ENCODE measurements around the gene SHF. TPM values are rescaled to one million over a fixed set of nuclear protein-coding genes. Genes with fewer than 3 reads are reported as not detected.

SHF gene
- total RNA-seq, 1 experiment from 2014 or later = 56.4 TPM

DNA sequence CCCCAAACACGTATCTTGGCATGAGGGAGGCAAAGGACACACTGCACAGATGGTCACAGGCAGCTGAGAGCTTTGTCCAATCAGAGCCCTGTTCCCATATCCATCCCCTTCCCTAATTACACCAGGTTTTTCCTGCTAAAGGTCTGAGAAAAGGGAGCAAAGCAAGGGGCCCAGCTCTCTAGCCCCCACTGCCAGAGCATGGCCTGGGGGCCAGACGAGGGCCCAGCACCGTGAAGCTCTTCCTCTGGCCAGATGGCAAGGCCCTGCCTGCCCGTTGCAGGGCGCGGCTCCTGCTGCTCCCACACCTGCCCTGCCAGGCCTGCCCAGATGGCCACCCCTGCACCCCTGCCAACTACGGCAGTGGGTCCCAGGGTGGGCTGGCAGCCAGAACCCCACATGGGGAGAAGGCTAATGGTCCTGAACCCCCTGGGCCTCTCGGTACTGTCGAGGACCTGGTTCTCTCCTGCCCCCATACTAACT lies 3.2 kb downstream of the SHF start:
- Histone ChIP-seq H3K27me3 (ENCODE audit: control insufficient read depth, insufficient read depth, low read length) (peaks cover 11% of the 10 kb centered on the region), H3K4me3 (ENCODE audit: insufficient read depth, low read depth, low read length) (no peak overlapping the region), H3K36me3 (replicated peaks; ENCODE audit: control insufficient read depth, insufficient read depth, low read length) (no peaks in the 10 kb centered on the region; the same call in 1 of the 2 replicates)
- DNase-seq = peak; percentile 19

DNA sequence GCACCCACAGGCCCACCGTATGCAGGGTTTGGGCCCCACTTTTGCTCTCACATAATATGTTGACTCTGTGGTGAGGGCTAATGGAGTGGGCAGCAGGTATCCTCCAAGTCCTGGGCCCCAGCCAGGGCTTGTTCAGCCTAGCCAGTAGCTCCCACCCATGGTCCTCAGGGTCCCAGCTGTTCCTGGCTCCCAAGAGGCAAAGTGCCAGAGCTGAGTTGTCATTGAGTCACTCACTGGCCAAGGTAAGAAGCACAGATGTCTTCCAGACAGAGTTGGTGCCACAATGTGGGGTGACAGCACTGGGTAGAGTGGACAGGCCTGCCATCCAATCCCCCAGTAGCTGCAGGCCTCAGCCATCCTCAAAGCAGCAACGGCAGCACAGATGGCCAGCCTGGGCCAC lies 4.3 kb downstream of the SHF start:
- peaks cover 6% of the 10 kb centered on the region for H3K27me3 ChIP-seq (ENCODE audit: control insufficient read depth, insufficient read depth, low read length)
- no peaks in the 10 kb centered on the region; the same call in 1 of the 2 replicates for H3K36me3 ChIP-seq (replicated peaks; ENCODE audit: control insufficient read depth, insufficient read depth, low read length)
- no peak overlapping the region for H3K4me3 ChIP-seq (ENCODE audit: insufficient read depth, low read depth, low read length)
- peak; percentile 13 for DNase-seq

DNA sequence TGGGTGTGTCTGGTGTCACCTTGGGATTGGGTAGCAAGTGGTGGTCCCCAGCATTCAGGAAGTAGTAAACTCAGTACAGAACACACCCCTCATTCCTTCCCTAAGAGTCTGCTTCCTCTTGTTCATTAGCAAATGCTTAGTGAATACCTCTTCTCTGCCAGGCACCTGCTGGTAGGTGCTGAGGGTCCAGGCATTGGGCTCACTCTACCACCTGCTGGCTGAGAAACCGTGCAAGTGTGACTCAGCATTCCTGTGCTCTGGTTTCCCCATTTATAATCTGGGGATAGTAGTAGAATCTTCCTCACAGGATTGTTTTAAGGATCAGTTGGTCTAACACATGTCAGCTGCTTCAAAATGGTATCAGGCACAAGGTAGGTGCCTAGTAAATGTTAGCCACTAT lies 4.8 kb downstream of the SHF start:
- Histone ChIP-seq H3K4me3 (ENCODE audit: insufficient read depth, low read depth, low read length) (no peak overlapping the region), H3K36me3 (replicated peaks; ENCODE audit: control insufficient read depth, insufficient read depth, low read length) (peaks cover 2% of the 10 kb centered on the region), H3K27me3 (ENCODE audit: control insufficient read depth, insufficient read depth, low read length) (peaks cover under 1% of the 10 kb centered on the region)
- DNase-seq = peak; percentile 63

DNA sequence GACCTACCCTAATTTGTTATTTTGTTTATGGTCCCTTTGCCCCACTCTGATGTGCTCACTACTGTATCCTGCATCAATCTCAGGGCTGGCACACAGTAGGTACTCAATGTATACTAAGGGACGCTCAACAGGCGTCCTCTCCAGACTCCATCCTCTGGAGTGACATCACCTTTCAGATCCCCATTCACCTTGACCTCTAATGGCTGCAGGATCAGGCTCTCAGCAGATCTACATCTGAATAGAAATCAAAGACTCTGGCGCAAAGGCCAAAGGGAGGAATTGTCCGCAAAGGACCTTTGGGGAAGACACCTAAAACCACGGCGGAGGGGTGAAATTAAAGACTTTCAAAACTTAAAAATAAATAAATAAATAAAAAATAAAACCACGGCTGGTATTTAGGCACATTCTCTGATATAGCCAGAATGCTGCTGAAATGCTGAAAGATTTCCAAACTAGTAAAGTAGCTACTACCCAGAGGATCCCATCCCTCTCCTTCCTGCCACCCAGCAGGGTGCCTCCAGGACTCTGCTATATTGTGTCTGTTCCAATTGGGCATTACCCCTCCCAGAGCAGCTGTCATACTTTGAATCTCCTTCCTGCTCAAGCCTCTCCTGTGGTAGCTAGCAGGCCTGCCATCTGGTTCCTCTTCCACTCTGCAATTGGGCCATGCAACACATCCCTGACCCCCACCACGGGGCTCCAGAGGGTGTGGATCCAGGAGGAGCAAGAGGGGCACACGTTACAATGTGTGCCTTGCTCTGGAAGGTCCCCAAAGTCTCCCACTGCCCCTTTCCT lies 6.1 kb downstream of the SHF start:
- H3K4me3 ChIP-seq (ENCODE audit: insufficient read depth, low read depth, low read length) = no peak overlapping the region
- peaks cover 2% of the 10 kb centered on the region for H3K36me3 ChIP-seq (replicated peaks; ENCODE audit: control insufficient read depth, insufficient read depth, low read length)
- H3K27me3 ChIP-seq (ENCODE audit: control insufficient read depth, insufficient read depth, low read length) = no peaks in the 10 kb centered on the region
- DNase-seq = peak; percentile 68

DNA sequence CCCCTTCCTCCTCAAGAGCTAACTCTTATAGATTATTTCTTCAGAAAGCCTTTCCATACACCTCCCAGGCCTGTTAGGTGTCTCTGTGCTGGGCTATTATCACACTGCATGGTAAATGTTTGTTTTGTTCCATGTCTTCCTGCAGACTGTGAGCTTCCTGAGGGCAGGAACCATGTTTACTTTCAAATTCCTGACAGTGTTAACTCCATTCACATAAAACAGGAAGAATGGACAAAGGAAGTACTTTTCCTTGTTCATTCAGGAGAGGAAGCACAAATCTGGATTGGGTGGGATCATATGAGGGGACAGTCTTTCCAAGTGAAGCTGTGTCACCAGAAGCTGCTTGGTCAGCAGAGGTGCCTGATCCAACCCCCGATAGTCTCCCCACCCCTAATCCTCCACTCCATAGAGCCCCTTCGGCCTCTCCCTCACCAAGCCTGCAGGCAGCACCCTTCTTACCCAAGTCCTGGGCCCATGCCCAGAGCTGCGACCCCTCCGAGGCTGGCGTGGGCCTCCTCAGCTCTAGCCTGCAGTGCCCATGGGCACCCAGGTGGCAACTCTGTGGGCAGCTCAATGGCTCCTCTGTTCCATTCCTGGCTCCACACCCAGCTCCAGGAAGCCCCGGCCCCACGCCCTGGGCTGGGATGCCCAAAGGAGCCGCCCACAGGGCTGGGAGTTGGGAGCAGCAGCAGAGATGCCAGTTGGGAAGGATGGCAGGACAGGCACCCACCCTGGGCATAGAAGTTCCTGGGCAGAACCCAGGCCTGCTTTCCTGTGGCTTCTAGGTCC lies 6.9 kb downstream of the SHF start:
- H3K4me3 ChIP-seq (ENCODE audit: insufficient read depth, low read depth, low read length) = no peak overlapping the region
- no peaks in the 10 kb centered on the region for H3K27me3 ChIP-seq (ENCODE audit: control insufficient read depth, insufficient read depth, low read length)
- DNase-seq = peak; percentile 32

DNA sequence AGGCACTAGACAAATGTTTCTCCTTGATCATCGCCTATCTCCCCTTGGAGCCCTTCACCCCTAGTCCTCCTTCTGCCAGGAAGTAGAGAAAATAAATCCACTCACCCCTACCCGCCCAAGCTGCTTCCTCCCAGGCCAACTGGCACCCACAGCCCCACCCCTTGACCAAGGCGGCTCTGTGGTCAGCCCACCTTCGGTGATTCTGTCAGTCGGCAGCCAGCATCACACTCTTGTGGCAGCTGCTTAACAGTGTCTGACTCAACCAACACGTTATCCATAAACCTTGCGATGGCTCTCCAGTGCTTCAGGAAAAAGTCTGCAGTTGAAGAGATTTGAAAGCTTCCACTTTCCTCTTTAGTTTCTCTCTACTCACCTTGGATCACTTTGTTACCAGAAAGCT lies 7.6 kb downstream of the SHF start:
- peaks cover 2% of the 10 kb centered on the region for H3K36me3 ChIP-seq (replicated peaks; ENCODE audit: control insufficient read depth, insufficient read depth, low read length)
- no peaks in the 10 kb centered on the region for H3K27me3 ChIP-seq (ENCODE audit: control insufficient read depth, insufficient read depth, low read length)
- peak; percentile 27 for DNase-seq
- no peak overlapping the region for H3K4me3 ChIP-seq (ENCODE audit: insufficient read depth, low read depth, low read length)

More for the DNA sequence above, 6.9 kb downstream of the SHF start:
- H3K36me3 ChIP-seq (replicated peaks; ENCODE audit: control insufficient read depth, insufficient read depth, low read length) = peaks cover 2% of the 10 kb centered on the region

DNA sequence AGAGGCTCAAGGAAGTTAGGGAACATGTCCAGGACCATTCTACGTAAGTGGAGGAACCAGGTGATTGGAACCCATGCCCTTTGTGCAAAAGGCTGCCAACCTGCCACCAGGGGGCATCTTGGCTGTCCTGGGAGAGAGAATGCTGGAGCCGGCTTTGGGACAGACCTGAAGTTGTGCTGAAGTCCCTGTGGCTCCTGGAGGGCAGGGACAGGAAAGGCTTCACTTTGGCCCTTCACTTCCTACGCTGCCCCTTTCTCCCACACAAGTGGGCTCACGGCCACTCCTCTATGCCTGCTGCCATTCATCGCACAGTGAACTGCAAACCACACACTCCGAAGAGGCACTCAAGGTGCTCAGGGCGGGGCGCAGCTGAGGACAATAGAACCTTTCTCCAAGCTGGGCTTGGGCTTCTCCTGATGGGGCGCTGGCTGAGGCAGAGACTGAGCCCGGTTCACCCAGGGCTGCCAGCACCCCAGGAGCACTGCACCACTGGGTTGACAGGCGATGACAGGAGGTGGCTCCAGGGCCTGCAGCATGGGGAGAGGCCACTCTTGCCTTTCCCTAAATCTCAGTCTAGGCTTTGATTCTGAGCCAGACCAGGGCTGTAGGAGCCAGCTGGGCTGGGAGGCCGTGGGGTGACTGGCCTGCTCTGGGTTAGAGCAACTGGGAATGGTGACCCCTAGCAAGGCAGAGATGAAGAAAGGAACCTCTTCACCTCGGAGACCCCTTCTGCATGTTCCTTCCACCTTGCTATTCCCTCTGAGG lies 8.4 kb downstream of the SHF start:
- DNase-seq = peak; percentile 90
- peaks cover 2% of the 10 kb centered on the region for H3K36me3 ChIP-seq (replicated peaks; ENCODE audit: control insufficient read depth, insufficient read depth, low read length)
- H3K27me3 ChIP-seq (ENCODE audit: control insufficient read depth, insufficient read depth, low read length) = no peaks in the 10 kb centered on the region
- H3K4me3 ChIP-seq (ENCODE audit: insufficient read depth, low read depth, low read length) = no peak overlapping the region

DNA sequence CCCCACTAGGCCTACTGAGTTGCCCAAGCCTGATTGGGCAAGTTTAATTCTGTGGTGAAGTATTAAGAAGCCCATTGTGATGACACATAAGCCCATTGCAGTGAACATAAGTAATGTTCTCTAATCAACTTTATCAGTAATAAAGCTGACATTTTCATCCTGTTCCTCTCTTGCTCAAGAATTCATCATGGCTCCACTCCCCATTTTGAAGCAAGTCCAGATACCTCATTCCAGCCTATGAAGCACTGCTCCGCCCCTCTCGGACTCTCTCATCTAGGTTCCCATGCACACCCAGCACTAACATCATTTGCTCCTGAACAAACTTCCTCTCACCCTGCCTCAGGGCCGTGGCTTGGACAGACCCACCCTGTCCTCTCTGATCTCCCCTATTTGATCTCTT lies 10.5 kb downstream of the SHF start:
- DNase-seq = peak; percentile 5
- H3K4me3 ChIP-seq (ENCODE audit: insufficient read depth, low read depth, low read length) = no peak overlapping the region
- no peaks in the 10 kb centered on the region for H3K27me3 ChIP-seq (ENCODE audit: control insufficient read depth, insufficient read depth, low read length)
- peaks cover 2% of the 10 kb centered on the region for H3K36me3 ChIP-seq (replicated peaks; ENCODE audit: control insufficient read depth, insufficient read depth, low read length)

DNA sequence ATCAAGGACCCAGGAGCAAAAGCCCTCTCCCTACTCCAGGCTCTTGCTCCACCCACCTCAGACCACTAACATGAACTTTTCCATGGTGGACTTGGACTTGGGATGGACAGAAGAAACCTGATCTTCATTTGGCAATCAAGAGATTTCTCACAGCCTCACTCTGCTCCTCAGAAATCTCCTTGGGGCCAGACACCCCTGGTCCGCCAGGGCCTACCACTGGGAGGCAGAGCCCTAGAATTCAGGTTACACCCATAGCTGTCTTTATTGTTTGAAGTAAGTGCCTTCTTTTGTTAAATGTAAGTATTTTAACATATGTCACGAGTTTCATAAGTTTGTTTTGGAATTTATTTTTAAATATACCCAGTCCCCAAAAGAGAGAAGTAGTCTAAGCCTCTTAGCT lies 13.2 kb downstream of the SHF start:
- DNase-seq = peak; percentile 31
- Histone ChIP-seq H3K4me3 (ENCODE audit: insufficient read depth, low read depth, low read length) (no peak overlapping the region), H3K27me3 (ENCODE audit: control insufficient read depth, insufficient read depth, low read length) (no peaks in the 10 kb centered on the region), H3K36me3 (replicated peaks; ENCODE audit: control insufficient read depth, insufficient read depth, low read length) (peaks cover 2% of the 10 kb centered on the region)

DNA sequence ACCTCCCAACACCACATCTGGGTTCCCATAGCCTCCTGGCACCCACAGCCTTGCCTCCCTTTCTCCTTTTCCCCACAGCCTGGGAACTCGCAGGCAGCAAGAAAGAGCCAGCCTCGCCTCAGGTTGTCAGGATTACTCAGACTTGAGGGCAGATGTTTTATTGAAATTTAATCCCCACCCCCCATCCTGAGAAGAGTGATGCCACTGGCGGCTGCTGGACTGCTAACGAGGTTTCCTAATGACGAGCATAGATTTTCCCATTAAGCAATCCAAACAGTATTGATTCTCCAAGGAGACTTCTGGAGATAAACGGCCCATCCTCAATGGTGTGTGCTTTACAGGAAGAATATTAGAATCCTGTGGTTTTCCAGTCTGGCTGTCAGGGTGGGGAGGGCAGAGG lies 13.7 kb downstream of the SHF start:
- Histone ChIP-seq H3K36me3 (replicated peaks; ENCODE audit: control insufficient read depth, insufficient read depth, low read length) (peaks cover 2% of the 10 kb centered on the region), H3K4me3 (ENCODE audit: insufficient read depth, low read depth, low read length) (no peak overlapping the region), H3K27me3 (ENCODE audit: control insufficient read depth, insufficient read depth, low read length) (no peaks in the 10 kb centered on the region)
- DNase-seq = peak; percentile 17

DNA sequence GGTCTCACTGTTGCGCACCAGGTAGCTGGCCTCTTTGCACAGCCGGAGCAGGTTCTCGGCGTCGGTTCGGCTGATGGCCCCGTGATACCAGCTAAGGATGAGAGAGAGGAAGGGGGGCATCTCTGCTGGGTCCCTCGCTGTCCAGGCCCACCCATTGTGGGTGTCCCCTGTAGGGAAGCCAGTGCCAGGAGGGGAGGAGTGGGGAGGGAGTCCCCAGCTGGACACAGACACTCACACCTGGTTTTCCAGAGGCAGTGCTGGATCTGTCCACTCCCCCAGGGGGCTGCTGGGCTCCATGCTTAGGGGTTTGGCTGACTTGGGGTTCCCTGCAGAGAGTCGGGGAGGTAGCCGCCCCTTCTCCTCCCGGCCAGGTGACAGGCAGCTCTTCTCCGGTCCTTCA lies 15.9 kb downstream of the SHF start:
- Histone ChIP-seq H3K4me3 (ENCODE audit: insufficient read depth, low read depth, low read length) (no peak overlapping the region), H3K36me3 (replicated peaks; ENCODE audit: control insufficient read depth, insufficient read depth, low read length) (no peaks in the 10 kb centered on the region; the same call in none of the 2 replicates)
- DNase-seq = no peak

DNA sequence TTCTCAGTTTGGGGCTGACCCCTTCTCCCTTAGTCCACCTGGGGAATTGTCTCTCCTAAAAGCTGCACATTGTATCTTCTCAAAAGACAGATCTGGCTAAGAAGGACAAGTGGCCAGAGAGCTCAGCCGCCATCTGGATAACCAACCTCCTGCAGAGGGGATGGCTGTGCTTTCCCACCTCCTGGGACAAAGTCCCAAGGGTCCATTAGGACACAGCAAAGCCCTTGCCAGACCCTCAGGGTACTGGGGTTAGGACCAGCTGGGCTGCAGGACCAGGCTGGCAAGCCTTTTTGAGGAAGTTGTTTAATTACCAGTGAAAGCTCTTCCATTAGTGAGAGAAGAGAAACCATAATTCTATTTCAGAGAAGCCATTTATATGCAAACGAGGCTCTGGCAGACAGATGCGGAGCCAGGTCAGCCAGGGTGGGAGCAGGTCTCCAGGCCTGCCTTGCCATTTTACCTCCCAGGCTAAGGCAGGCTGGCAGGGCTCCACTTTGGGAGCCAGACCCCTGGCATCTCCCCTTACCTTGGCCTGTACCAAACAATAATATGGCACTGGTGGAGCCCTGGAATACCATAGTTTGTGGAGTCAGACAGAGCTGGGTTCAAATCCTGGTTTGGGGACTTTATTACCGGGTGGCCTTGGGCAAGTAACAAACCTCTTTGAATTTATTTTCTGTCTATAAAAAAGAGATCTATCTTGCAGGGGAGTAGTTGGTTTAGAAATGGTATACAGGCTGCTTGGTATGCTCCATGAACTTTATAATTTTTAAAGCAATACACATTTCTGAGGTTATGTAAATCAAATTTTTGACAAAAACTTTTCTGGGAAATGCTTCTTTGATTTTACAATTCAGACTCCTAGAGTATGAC lies 17.9 kb downstream of the SHF start:
- no peak overlapping the region for H3K4me3 ChIP-seq (ENCODE audit: insufficient read depth, low read depth, low read length)
- no peaks in the 10 kb centered on the region; the same call in none of the 2 replicates for H3K36me3 ChIP-seq (replicated peaks; ENCODE audit: control insufficient read depth, insufficient read depth, low read length)
- peak; percentile 77 for DNase-seq

More for the DNA sequence above, 15.9 kb downstream of the SHF start:
- no peaks in the 10 kb centered on the region for H3K27me3 ChIP-seq (ENCODE audit: control insufficient read depth, insufficient read depth, low read length)

DNA sequence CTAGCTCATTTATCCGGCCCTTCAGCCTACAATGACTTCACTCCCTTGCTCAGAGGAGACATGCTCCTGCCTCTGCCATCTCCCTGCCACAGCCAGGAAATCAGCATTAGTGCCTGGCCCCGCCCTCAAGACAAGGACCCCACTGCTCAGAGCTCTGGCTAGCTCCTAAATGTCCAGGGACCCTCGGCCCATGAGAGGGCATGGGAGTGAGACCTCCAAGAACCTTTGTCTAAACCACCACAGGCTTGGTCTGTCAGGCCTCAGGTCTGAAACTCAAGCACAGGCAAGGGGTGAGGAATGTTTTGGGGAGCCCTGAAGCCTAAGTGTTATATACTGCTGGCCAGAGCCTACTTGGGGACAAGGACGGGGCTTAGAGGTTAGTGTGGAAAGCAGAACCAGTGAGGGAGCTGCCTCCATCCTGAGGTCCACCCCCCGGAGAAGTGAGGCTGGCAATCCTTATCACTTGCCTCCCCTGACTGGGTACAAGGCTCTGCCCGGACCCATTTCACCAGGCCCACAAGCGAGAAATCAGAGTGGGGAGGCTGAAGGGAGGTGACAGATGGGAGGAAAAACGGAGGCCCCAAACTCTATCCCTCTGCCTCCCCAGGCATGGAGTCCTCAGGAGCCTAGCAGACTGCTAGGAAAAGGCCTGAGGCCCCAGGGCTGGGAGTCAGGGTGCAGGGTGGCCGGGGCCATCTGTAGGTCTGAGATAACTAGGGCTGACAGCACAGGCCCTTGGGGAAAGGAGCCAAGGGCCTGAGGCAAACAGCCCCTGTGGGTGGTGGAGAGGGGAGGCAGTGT lies 18.8 kb downstream of the SHF start:
- Histone ChIP-seq H3K4me3 (ENCODE audit: insufficient read depth, low read depth, low read length) (no peak overlapping the region), H3K27me3 (ENCODE audit: control insufficient read depth, insufficient read depth, low read length) (no peaks in the 10 kb centered on the region), H3K36me3 (replicated peaks; ENCODE audit: control insufficient read depth, insufficient read depth, low read length) (no peaks in the 10 kb centered on the region; the same call in none of the 2 replicates)
- no peak for DNase-seq

More for the DNA sequence above, 17.9 kb downstream of the SHF start:
- H3K27me3 ChIP-seq (ENCODE audit: control insufficient read depth, insufficient read depth, low read length) = no peaks in the 10 kb centered on the region
